ENCODE measurements around the gene DDR1. TPM values are rescaled to one million over a fixed set of nuclear protein-coding genes. Genes with fewer than 3 reads are reported as not detected.

Gene DDR1
- total RNA-seq, 1 donor: 32.4 TPM

- no peak for TF ChIP-seq CTCF (IDR thresholded peaks at IDR 0.05; ENCODE audit: insufficient read depth, low read depth, low read length)
- no peak for DNase-seq (ENCODE audit: low read depth)
- H3K4me3 ChIP-seq (ENCODE audit: low read depth, low read length): no peak overlapping the region
These were observed 6.5 kb downstream of the DDR1 start for GRCh38 chr6:30890646-30891449.

- no peak for TF ChIP-seq CTCF (IDR thresholded peaks at IDR 0.05; ENCODE audit: insufficient read depth, low read depth, low read length)
- no peak overlapping the region for H3K4me3 ChIP-seq (ENCODE audit: low read depth, low read length)
- DNase-seq (ENCODE audit: low read depth): no peak
These were observed 7.1 kb downstream of the DDR1 start for GRCh38 chr6:30891450-30891723.

- DNase-seq (ENCODE audit: low read depth): no peak
- no peak overlapping the region for H3K4me3 ChIP-seq (ENCODE audit: low read depth, low read length)
- no peak for TF ChIP-seq CTCF (IDR thresholded peaks at IDR 0.05; ENCODE audit: insufficient read depth, low read depth, low read length)
These were observed 7.7 kb downstream of the DDR1 start for GRCh38 chr6:30891816-30892538.

GRCh38 chr6:30893001-30893591 lies 8.8 kb downstream of the DDR1 start:
- TF ChIP-seq CTCF (IDR thresholded peaks at IDR 0.05; ENCODE audit: insufficient read depth, low read depth, low read length): peak; percentile 8
- DNase-seq (ENCODE audit: low read depth): no peak
- no peak overlapping the region for H3K4me3 ChIP-seq (ENCODE audit: low read depth, low read length)

GRCh38 chr6:30893666-30894065 lies 9.3 kb downstream of the DDR1 start:
- no peak for DNase-seq (ENCODE audit: low read depth)
- H3K4me3 ChIP-seq (ENCODE audit: low read depth, low read length): no peak overlapping the region
- no peak for TF ChIP-seq CTCF (IDR thresholded peaks at IDR 0.05; ENCODE audit: insufficient read depth, low read depth, low read length)

- no peak overlapping the region for H3K4me3 ChIP-seq (ENCODE audit: low read depth, low read length)
- DNase-seq (ENCODE audit: low read depth): no peak
- no peak for TF ChIP-seq CTCF (IDR thresholded peaks at IDR 0.05; ENCODE audit: insufficient read depth, low read depth, low read length)
These were observed 10.1 kb downstream of the DDR1 start for GRCh38 chr6:30894381-30894780.
